Esophagus squamous epithelium (tissue), 4 donors: ENCODE results near the gene SETD1A.

Source experiments
- POLR2A ChIP-seq, 4 donors: fragments of 450-650 bp; IDR thresholded peaks; one replicate each; pipeline ENCODE4 v1.6.1; 2017; ENCODE audit warnings: antibody characterized with exemption in 4 of 4, mild to moderate bottlenecking in 4 of 4, moderate library complexity in 3 of 4
- TF ChIP-seq, protein P1 (sequence below), 6 experiments: fragments of 450-650 bp in 4 of 6; fragments of 200-600 bp in 2 of 6; sonication (generic) in 2 of 6; IDR thresholded peaks; one replicate each; pipeline ENCODE4 v1.5.1; 2016 to 2019; ENCODE audit warnings: antibody characterized with exemption in 6 of 6, mild to moderate bottlenecking in 4 of 6, moderate library complexity in 4 of 6

DNA sequence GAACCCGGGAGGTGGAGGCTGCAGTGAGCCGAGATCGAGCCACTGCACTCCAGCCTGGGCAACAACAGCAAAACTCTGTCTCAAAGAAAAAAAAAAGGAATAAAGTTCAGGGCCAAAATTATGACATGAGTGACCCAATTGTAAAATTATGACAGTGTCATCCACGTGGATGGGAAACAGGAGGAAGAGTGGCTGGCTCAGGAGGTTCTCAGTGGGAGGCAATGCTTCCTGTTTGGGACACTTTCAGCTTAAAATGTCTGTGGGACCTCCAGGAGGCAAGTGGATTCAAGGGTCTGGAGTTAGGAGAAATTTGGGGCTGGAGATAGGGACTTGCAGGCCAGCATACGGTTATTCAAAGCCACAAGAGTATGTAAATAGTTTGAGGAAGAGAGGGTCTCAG is 67.8 kb downstream of the SETD1A start:
- TF ChIP-seq, protein P1, sequence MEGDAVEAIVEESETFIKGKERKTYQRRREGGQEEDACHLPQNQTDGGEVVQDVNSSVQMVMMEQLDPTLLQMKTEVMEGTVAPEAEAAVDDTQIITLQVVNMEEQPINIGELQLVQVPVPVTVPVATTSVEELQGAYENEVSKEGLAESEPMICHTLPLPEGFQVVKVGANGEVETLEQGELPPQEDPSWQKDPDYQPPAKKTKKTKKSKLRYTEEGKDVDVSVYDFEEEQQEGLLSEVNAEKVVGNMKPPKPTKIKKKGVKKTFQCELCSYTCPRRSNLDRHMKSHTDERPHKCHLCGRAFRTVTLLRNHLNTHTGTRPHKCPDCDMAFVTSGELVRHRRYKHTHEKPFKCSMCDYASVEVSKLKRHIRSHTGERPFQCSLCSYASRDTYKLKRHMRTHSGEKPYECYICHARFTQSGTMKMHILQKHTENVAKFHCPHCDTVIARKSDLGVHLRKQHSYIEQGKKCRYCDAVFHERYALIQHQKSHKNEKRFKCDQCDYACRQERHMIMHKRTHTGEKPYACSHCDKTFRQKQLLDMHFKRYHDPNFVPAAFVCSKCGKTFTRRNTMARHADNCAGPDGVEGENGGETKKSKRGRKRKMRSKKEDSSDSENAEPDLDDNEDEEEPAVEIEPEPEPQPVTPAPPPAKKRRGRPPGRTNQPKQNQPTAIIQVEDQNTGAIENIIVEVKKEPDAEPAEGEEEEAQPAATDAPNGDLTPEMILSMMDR (IDR thresholded peaks at IDR 0.05), result no peak
- no peak for TF ChIP-seq POLR2A (IDR thresholded peaks at IDR 0.05)
